Endothelial cell of umbilical vein (primary cell): ENCODE results near the gene CAPN5. TPM values are rescaled to one million over a fixed set of nuclear protein-coding genes. Genes with fewer than 3 reads are reported as not detected.

ENCODE experiments used
- BruUV-seq: library from RNA; stranded (reverse); fragments of 400-500 nt; replicated peaks from 2 replicates; lab custom pipeline; 2021; lab: Mats Ljungman, UMichigan
- CTCF ChIA-PET: fragments of 300-600, 350-600 bp; sonication (Branson Sonifier 250); formaldehyde crosslinking; loops from one replicate; lab custom pipeline; 2021; ENCODE audit warnings: antibody characterized with exemption, inconsistent platforms; lab: Charles Lee
- POLR2A ChIA-PET: fragments of 300-600, 350-600 bp; sonication (Branson Sonifier 250); formaldehyde crosslinking; loops from one replicate; lab custom pipeline; 2021; ENCODE audit warnings: antibody characterized with exemption, inconsistent platforms; lab: Charles Lee
- DNase-seq: peaks from one replicate; pipeline ENCODE4 v3.0.0-alpha.2; 2011; ENCODE audit warnings: low read depth, low spot score
- FAIRE-seq: peaks from 2 replicates; lab custom pipeline; 2011; peaks lifted over from hg19 to GRCh38; lab: Jason Lieb, UNC
- H2AFZ ChIP-seq: 2 replicates; pipeline ENCODE4 v1.6.0; 2012; ENCODE audit warnings: low read depth, low read length, control low read depth, inconsistent platforms
- H3K27ac ChIP-seq: 2 replicates; pipeline ENCODE4 v1.5.1; 2011; ENCODE audit warnings: low read depth, mild to moderate bottlenecking, control low read depth, low read length, moderate library complexity; ENCODE audit not compliant: insufficient read depth
- H3K27me3 ChIP-seq, 2 experiments: 2 replicates each; pipeline versions ENCODE4 v1.6.0 to v1.6.1; 2011; ENCODE audit warnings: low read length in 2 of 2, mixed read lengths in 1 of 2; ENCODE audit not compliant: control insufficient read depth in 2 of 2, insufficient read depth in 2 of 2
- H3K36me3 ChIP-seq, 2 experiments: 2 replicates in 1 of 2; 3 replicates in 1 of 2; pipeline ENCODE4 v1.5.1; 2011; ENCODE audit warnings: low read length in 2 of 2, mild to moderate bottlenecking in 1 of 2, moderate library complexity in 1 of 2; ENCODE audit not compliant: control insufficient read depth in 2 of 2, insufficient read depth in 2 of 2; ENCODE audit errors: extremely low read depth in 1 of 2
- H3K4me1 ChIP-seq: 3 replicates; pipeline ENCODE4 v1.5.1; 2011; ENCODE audit warnings: mild to moderate bottlenecking, low read length; ENCODE audit not compliant: control insufficient read depth, insufficient read depth; ENCODE audit errors: extremely low read depth
- H3K4me2 ChIP-seq: 2 replicates; pipeline ENCODE4 v1.6.1; 2011; ENCODE audit warnings: low read length, control low read depth, mixed read lengths; ENCODE audit not compliant: insufficient read depth
- H3K4me3 ChIP-seq, 3 experiments: fragments of 200-600 bp in 1 of 3; sonication (generic), shearing (Covaris generic) in 1 of 3; replicated peaks in 1 of 3; 2 replicates each; pipeline ENCODE4 v1.5.1; 2011 to 2016; ENCODE audit warnings: control low read depth in 3 of 3, low read length in 3 of 3, mild to moderate bottlenecking in 2 of 3, inconsistent platforms in 1 of 3, low read depth in 1 of 3, moderate library complexity in 1 of 3; ENCODE audit not compliant: insufficient read depth in 1 of 3
- H3K79me2 ChIP-seq: 2 replicates; pipeline ENCODE4 v1.6.0; 2012; ENCODE audit warnings: low read length, inconsistent platforms; ENCODE audit not compliant: control insufficient read depth, insufficient read depth
- H3K9ac ChIP-seq: replicated peaks from 2 replicates; pipeline ENCODE3; 2011; ENCODE audit warnings: low read length, control low read depth; ENCODE audit not compliant: insufficient read depth; ENCODE audit errors: extremely low read depth
- H3K9me1 ChIP-seq: replicated peaks from 3 replicates; pipeline ENCODE4 v1.6.0; 2011; ENCODE audit warnings: mild to moderate bottlenecking, low read length; ENCODE audit not compliant: control insufficient read depth, insufficient read depth; ENCODE audit errors: extremely low read depth
- H3K9me3 ChIP-seq: replicated peaks from 2 replicates; pipeline ENCODE4 v1.5.1; 2012; ENCODE audit warnings: low read length, inconsistent platforms; ENCODE audit not compliant: control insufficient read depth, insufficient read depth
- H4K20me1 ChIP-seq: replicated peaks from 2 replicates; pipeline ENCODE3; 2011; ENCODE audit warnings: mild to moderate bottlenecking, low read length; ENCODE audit not compliant: control insufficient read depth, insufficient read depth; ENCODE audit errors: extremely low read depth
- CTCF ChIP-seq, 2 donors: IDR thresholded peaks; 1 replicate in 1 of 2; 2 replicates in 1 of 2; pipeline ENCODE4 v1.5.1; 2011; ENCODE audit warnings: low read length in 2 of 2, mild to moderate bottlenecking in 2 of 2, moderate library complexity in 2 of 2, control low read depth in 1 of 2, inconsistent platforms in 1 of 2, low read depth in 1 of 2; ENCODE audit not compliant: insufficient read depth in 1 of 2; ENCODE audit errors: extremely low read depth in 1 of 2
- FOS ChIP-seq: IDR thresholded peaks from 2 replicates; pipeline ENCODE4 v1.6.1; 2011; ENCODE audit warnings: mild to moderate bottlenecking, low read length, moderate library complexity, borderline replicate concordance; ENCODE audit not compliant: insufficient read depth
- MYC ChIP-seq: IDR thresholded peaks from one replicate; pipeline ENCODE4 v1.6.1; 2011; ENCODE audit warnings: mild to moderate bottlenecking, low read depth, low read length
- POLR2AphosphoS5 ChIP-seq: IDR thresholded peaks from 2 replicates; pipeline ENCODE4 v1.6.1; 2012; ENCODE audit warnings: low read depth, mild to moderate bottlenecking, control low read depth, low read length, moderate library complexity; ENCODE audit not compliant: insufficient read depth
- dilution Hi-C: fragments of 300-500 bp; cut with MboI; formaldehyde crosslinking; loops from one replicate; pipeline ENCODE4 v1.15.0; 2019; ENCODE audit warnings: low sequenced_read_pairs; ENCODE audit not compliant: extremely low pct_ligation_motif_present
- intact Hi-C: fragments of 100-400 bp; cut with micrococcal nuclease; formaldehyde crosslinking; loops from one replicate; pipeline ENCODE4 v1.10.0; 2022
- polyA plus RNA-seq, 4 experiments: library from polyadenylated mRNA; depleted of rRNA in 3 of 4; stranded (reverse) in 3 of 4; unstranded in 1 of 4; fragments of >200 nt; gene quantifications; 2 replicates each; pipeline versions ENCODE4 v1.2.1 to v1.2.3, GENCODE V29; 2011 to 2012; ENCODE audit warnings: missing spikeins in 1 of 4
- total RNA-seq: library from RNA; stranded (reverse); gene quantifications from 2 replicates; pipeline ENCODE4 v1.2.3, GENCODE V29; 2021

The CAPN5 gene
- total and polyA plus RNA-seq, 2 donors (not counting 3 experiments of a cell fraction or from before 2014, with no cell fraction given) = 15.0 to 17.0 TPM

GRCh38 chr11:77127235-77127911, 60.6 kb downstream of the CAPN5 start:
- Histone ChIP-seq H3K27ac (no peak overlapping the region), H3K9me1 (no peaks in the 10 kb centered on the region), H3K9ac (no peak overlapping the region), H3K27me3 (no peaks in the 10 kb centered on the region), H3K4me3 (peak overlapping the region in 2 of 3 experiments; percentile 23 to 24), H3K4me1 (peaks cover 10% of the 10 kb centered on the region), H3K9me3 (no peaks in the 10 kb centered on the region), H3K4me2 (peak overlapping the region; percentile 70), H4K20me1 (no peaks in the 10 kb centered on the region), H2AFZ (peak overlapping the region; percentile 85), H3K79me2 (no peaks in the 10 kb centered on the region), H3K36me3 (peaks cover 0 to 3% of the 10 kb centered on the region in 2 experiments)
- intact Hi-C loops (loop anchor here (1.0 kb wide), 3 partner anchors 61 to 492 kb away; no protein-coding TSS in a partner anchor), dilution Hi-C loops (no loop called here)
- no TSS peak for BruUV-seq
- FAIRE-seq (peak; percentile 62), DNase-seq (peak; percentile 57)
- ChIA-PET POLR2A (no interaction called here), CTCF (interaction anchor here (0.6 to 7.4 kb wide), 49 partner anchors 9 to 496 kb away, joined by 3 to 309 read pairs (median 5); no protein-coding TSS in a partner anchor)
- TF ChIP-seq FOS (no peak), MYC (no peak), POLR2AphosphoS5 (peak; percentile 24), CTCF (IDR thresholded peaks at IDR 0.05; ENCODE audit: extremely low read depth in 1 of 2, insufficient read depth in 1 of 2, low read depth in 1 of 2, low read length in 2 of 2) (peak; percentile 99 to 100)
